NCI-H526 (cell line): ENCODE data around the gene MAOA.
"Not testable (repeated sequence)": the region's sequence is repeated elsewhere in the genome, so short reads cannot be mapped to it uniquely, and the experiment has no call there.

Source experiments
- DNase-seq, 2 experiments: peaks; one replicate each; lab custom pipeline; 2025; lab: John Stamatoyannopoulos, UW

Gene MAOA

GRCh38 chrX:43717161-43717560, 61.1 kb downstream of the MAOA start:
- no peak for DNase-seq

- DNase-seq, result no peak
These were observed 62.0 kb downstream of the MAOA start for GRCh38 chrX:43718081-43718480.

GRCh38 chrX:43718546-43718945, 62.4 kb downstream of the MAOA start:
- no peak for DNase-seq

DNA sequence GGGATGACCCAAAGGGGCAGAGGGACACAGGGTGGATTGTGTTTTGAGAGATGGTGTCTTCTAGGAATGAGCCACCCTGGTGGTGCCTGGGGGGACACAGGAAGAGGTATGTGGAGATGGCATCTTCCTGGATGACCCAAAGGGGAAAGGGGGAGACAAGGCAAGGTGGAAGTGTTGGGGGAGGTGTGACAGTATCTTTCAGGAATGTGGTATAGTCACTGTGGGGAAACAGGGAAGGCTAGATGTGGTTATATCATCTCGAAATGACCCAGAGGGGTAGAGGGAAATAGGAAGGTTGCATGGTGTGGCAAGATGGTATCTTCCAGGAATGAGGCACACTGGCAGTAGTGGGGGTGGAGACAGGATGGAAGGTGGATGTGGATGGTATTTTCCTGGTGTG, 62.9 kb downstream of the MAOA start:
- DNase-seq, result no peak

DNA sequence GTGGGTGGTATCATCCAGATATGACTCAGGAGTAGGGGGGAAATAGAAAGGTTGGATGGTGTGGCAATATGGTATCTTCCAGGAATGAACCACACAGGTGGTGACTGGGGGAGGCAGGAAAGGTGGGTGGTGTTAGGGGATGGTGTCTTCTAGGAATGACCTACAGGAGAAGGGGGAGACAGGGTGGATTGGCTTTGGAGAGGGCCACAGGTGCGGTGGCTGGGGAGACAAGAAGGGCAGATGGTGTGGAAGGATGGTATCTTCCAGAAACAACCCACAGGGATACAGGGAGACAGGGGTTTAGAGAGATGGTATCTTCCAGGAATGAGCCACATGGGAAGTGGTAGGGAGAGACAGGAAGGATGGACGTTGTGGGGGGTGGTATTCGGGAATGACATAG, 64.0 kb downstream of the MAOA start:
- DNase-seq, result no peak

- no peak for DNase-seq
These were observed 64.9 kb downstream of the MAOA start for GRCh38 chrX:43720961-43721360.

DNA sequence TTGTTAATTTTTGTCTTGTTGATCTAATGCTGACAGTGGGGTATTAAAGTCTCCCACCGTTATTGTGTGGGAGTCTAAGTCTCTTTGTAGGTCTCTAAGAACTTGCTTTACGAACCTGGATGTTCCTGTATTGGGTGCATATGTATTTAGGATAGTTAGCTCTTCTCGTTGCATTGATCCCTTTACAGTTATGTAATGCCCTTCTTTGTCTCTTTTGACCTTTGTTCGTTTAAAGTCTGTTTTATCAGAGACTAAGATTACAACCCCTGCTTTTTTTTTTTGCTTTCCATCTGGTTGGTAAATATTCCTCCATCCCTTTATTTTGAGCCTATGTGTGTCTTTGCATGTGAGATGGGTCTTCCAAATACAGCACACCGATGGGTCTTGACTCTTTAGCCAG, 69.1 kb downstream of the MAOA start:
- DNase-seq, result not testable (repeated sequence)

DNA sequence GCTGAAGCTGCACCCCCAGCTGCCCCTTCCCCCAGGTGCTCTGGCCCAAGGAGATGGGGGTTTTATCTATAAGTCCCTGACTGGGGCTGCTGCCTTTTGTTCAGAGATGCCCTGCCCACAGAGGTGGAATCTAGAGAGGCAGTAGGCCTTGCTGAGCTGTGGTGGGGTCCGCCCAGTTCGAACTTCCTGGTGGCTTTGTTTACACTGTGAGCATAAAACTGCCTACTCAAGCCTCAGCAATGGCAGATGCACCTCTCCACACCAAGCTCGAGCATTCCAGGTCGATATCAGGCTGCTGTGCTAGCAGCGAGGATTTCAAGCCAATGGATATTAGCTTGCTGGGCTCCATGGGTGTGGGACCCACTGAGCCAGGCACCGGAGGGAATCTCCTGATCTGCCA, 71.2 kb downstream of the MAOA start:
- DNase-seq, result not testable (repeated sequence)

DNA sequence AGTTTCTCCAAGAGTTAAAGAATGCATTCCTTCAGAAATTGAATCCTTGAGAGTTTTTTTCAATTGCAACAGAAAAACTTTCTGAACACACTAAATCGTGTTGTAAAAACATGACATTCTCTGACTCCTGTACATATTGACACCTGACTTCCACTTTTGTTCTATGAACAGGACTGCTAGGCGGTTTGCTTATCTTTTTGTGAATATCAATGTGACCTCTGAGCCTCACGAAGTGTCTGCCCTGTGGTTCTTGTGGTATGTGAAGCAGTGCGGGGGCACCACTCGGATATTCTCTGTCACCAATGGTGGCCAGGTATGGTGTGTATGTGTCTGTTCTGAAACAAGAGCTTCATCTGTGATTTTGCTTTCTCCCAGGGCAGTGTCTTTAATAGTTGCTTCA, 71.9 kb downstream of the MAOA start:
- no peak for DNase-seq

DNA sequence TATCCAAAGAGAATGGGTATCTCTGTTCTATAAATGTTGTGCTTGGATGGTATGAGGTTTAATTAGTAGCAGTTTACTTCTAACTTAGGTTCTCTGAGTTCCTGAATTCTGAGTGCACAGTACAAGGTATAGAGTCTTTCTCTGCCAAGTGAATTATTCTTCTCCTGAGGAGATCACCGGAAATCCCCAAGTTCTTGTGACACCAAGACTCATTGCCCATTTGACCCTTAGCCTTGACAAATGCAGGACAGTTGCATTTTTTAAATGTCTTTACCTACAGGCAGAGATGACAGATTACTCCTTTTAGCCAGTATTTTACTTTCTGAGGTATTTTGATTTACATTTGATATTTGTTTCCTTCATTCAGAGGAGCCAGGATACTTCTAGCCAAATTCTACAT, 72.9 kb downstream of the MAOA start:
- DNase-seq, result no peak

DNA sequence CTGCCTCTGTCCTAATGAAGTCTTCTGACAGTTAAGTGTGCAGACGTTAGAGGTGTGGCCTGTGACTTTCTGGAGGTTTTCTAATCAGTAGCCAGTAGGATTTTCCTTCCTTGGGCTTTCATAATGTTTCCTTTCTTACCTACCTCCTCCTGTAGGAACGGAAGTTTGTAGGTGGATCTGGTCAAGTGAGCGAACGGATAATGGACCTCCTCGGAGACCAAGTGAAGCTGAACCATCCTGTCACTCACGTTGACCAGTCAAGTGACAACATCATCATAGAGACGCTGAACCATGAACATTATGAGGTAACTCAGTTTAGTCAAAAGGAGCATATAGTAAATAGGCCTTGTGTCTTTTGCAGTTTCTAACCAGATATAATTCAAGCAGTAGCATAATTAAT, 75.0 kb downstream of the MAOA start:
- no peak for DNase-seq

- DNase-seq, result no peak
These were observed 77.6 kb downstream of the MAOA start for GRCh38 chrX:43733699-43734098.

DNA sequence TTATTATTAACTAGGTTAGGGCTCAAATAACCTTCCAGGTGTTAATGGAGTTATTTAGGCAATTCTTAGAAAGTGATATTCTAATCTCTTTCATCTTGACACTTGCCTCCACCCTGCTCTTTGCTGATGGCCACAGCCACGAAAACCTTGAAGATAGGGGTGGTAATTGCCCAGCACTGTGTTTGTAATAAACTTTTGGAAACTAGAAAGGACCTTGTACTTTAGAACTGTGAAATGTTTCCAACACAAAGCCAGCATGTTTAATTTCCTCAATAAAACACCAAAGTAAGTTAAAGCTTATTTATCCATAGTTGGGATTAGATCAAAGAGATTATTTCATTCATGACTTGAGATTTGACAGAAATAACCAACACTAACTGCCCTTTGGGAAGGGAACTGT, 78.3 kb downstream of the MAOA start:
- DNase-seq, result no peak

GRCh38 chrX:43735534-43735933, 79.4 kb downstream of the MAOA start:
- DNase-seq, result no peak

DNA sequence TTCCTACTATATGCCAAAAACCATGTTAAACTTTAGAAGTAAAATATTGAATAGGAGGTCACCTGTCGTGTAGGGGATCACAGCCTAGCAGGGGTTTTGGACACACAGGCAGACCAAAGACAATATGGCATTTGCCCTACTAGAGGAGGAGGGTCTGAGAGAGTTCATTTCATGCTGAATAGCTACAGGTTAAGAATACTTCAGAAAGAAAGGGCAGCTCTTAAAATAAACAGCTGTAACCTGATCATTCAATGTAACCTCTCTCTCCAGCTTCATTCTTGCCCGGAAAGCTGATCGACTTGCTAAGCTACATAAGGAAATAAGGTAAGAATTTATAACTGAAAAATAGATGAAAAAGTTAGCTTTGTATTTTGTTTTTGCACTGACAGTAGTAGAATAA, 79.9 kb downstream of the MAOA start:
- no peak for DNase-seq

- no peak for DNase-seq
These were observed 85.9 kb downstream of the MAOA start for GRCh38 chrX:43741843-43742573.

GRCh38 chrX:43743100-43743822, 87.2 kb downstream of the MAOA start:
- DNase-seq, result no peak

- DNase-seq, result no peak
These were observed 88.2 kb downstream of the MAOA start for GRCh38 chrX:43744284-43744683.

DNA sequence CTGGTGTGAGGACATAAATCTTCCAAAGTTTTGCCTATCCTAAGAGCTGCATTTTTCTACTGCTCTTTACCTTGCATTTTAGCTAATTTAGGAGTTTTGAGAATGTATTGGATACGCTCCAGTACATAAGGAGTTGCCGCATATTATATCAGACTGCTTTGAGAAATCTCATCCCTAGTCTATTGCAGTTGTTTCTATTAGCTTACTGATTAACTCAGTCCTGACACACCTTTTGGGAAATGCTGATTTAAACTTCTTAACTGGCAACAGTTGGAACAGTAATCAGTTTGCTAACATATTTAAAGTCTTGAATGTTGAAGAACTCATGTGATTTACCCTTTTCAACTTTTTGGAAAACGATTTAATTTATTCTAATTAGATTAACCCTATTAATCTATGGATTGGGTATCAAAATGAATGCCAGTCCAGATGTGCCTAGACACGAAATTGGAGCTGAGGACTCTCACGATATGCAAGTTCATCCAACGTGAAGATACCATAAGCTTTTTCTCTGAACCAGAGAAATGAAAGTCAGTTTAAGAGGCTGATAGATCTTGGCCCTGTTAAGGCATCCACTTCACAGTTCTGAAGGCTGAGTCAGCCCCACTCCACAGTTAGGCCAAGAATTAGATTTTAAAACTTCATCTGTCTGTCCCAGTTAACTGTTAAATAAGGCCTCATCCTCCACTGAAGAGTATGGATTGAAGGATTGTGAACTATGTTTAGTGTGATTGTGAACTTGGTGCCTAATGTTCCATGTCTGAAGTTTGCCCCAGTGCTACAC, 90.0 kb downstream of the MAOA start:
- no peak for DNase-seq

DNA sequence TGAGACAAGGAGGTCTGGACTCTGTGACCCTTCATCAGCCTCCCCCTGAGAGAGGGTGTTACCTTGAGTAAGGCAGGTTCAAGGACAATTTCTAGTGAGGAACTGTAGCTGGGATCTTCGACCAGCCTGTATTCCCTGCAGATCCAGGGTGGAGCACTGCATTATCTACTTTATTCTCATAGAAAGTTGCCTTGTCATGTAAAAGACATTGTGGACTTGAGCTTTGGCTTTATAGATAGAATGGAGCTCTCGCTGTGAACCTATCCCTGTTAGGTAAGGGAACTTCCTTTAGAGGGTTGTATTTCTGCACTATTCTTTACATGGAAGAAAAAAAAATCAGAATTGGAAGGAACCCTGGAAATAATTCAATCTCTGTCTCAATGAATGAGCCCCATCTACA, 91.4 kb downstream of the MAOA start:
- DNase-seq, result no peak

- peak; percentile 56 to 77 for DNase-seq
These were observed 94.2 kb downstream of the MAOA start for GRCh38 chrX:43750248-43750676.

- DNase-seq, result no peak
These were observed 97.5 kb downstream of the MAOA start for GRCh38 chrX:43753637-43754036.

DNA sequence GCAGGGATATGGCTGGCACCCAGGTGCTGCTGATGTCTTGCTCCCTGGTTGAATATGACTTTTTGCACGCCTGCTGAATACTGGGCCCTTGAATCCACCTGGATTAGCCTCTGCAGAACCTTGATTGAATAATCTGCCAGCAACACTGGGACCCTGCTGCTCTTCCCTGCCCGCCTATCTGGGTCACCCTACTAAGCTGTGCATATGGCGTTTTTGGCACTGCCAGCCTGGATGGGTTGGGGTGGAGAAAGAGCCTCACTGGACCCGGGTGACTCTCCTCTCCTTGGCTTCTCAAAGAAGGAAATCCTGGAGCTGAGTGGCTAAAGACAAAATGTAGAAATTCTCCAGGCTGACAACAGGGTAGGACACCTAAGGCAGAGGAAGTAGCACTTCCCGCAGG, 100.0 kb downstream of the MAOA start:
- DNase-seq, result no peak
